Skeletal muscle tissue (tissue), 4 donors: ENCODE measurements around the gene PPP3CB. TPM values are rescaled to one million over a fixed set of nuclear protein-coding genes. Genes with fewer than 3 reads are reported as not detected.

Experiments
- H3K27ac ChIP-seq: one replicate; pipeline ENCODE4 v1.7.0; 2013; ENCODE audit warnings: mild to moderate bottlenecking, low read depth, low read length, inconsistent platforms
- H3K27me3 ChIP-seq, 3 donors: one replicate each; pipeline ENCODE4 v1.7.0; 2013; ENCODE audit warnings: low read length in 3 of 3; ENCODE audit not compliant: control insufficient read depth in 3 of 3, insufficient read depth in 3 of 3
- H3K36me3 ChIP-seq, 3 donors: one replicate each; pipeline ENCODE4 v1.7.0; 2013; ENCODE audit warnings: low read length in 3 of 3; ENCODE audit not compliant: control insufficient read depth in 3 of 3, insufficient read depth in 3 of 3
- H3K4me1 ChIP-seq, 3 donors: one replicate each; pipeline ENCODE4 v1.7.0; 2013; ENCODE audit warnings: low read length in 3 of 3, mild to moderate bottlenecking in 3 of 3; ENCODE audit not compliant: control insufficient read depth in 3 of 3, insufficient read depth in 3 of 3
- H3K4me3 ChIP-seq, 3 donors: one replicate each; pipeline ENCODE4 v1.7.0; 2013; ENCODE audit warnings: low read length in 3 of 3
- H3K9ac ChIP-seq, 3 donors: one replicate each; pipeline ENCODE4 v1.7.0; 2013; ENCODE audit warnings: low read length in 3 of 3, mild to moderate bottlenecking in 3 of 3, moderate library complexity in 2 of 3, low read depth in 1 of 3
- H3K9me3 ChIP-seq, 3 donors: one replicate each; pipeline ENCODE4 v1.7.0; 2013; ENCODE audit warnings: low read length in 3 of 3; ENCODE audit not compliant: control insufficient read depth in 3 of 3
- total RNA-seq: library from RNA; depleted of rRNA; stranded (reverse); fragments of >200 nt; gene quantifications from one replicate; pipeline ENCODE4 v1.2.3, GENCODE V29; 2014
- donor health status: Osteomylitis.

The PPP3CB gene
- total RNA-seq, 1 donor from 2014 or later = 113 TPM

GRCh38 chr10:73493781-73494180 lies 2.0 kb downstream of the PPP3CB start:
- peak overlapping the region; percentile 20 to 58 (median 26) for H3K9ac ChIP-seq
- peak overlapping the region; percentile 98 for H3K27ac ChIP-seq
- peaks cover 21 to 32% (median 26%) of the 10 kb centered on the region in 3 donors for H3K4me1 ChIP-seq

GRCh38 chr10:73486601-73487000 lies 9.2 kb downstream of the PPP3CB start:
- Histone ChIP-seq H3K4me3 (no peak overlapping the region), H3K9me3 (no peaks in the 10 kb centered on the region), H3K27ac (no peak overlapping the region), H3K36me3 (peaks cover 0 to 4% (median 0%) of the 10 kb centered on the region in 3 donors), H3K9ac (no peak overlapping the region), H3K27me3 (no peaks in the 10 kb centered on the region), H3K4me1 (peaks cover 2 to 15% (median 12%) of the 10 kb centered on the region in 3 donors)

More at GRCh38 chr10:73493781-73494180, 2.0 kb downstream of the PPP3CB start:
- H3K9me3 ChIP-seq = no peaks in the 10 kb centered on the region
- H3K27me3 ChIP-seq = no peaks in the 10 kb centered on the region
- H3K4me3 ChIP-seq = peak overlapping the region; percentile 4 to 47 (median 42)
- H3K36me3 ChIP-seq = peaks cover 8 to 9% (median 9%) of the 10 kb centered on the region in 3 donors

- H3K27ac ChIP-seq = peak overlapping the region; percentile 37
- no peaks in the 10 kb centered on the region for H3K27me3 ChIP-seq
- H3K4me1 ChIP-seq = peaks cover 2 to 15% (median 10%) of the 10 kb centered on the region in 3 donors
- H3K36me3 ChIP-seq = peaks cover 0 to 4% (median 0%) of the 10 kb centered on the region in 3 donors
- H3K9me3 ChIP-seq = no peaks in the 10 kb centered on the region
- no peak overlapping the region for H3K4me3 ChIP-seq
- H3K9ac ChIP-seq = no peak overlapping the region
Measured at GRCh38 chr10:73485320-73485719, 10.5 kb downstream of the PPP3CB start.

GRCh38 chr10:73480158-73480557 lies 15.7 kb downstream of the PPP3CB start:
- H3K36me3 ChIP-seq = peaks cover 3 to 31% (median 25%) of the 10 kb centered on the region in 3 donors
- no peak overlapping the region for H3K9ac ChIP-seq
- no peaks in the 10 kb centered on the region for H3K27me3 ChIP-seq
- H3K4me3 ChIP-seq = no peak overlapping the region
- H3K4me1 ChIP-seq = peaks cover 1 to 5% (median 2%) of the 10 kb centered on the region in 3 donors
- no peaks in the 10 kb centered on the region for H3K9me3 ChIP-seq
- H3K27ac ChIP-seq = no peak overlapping the region

- no peaks in the 10 kb centered on the region for H3K27me3 ChIP-seq
- no peak overlapping the region for H3K4me3 ChIP-seq
- H3K9me3 ChIP-seq = no peaks in the 10 kb centered on the region
- H3K4me1 ChIP-seq = no peaks in the 10 kb centered on the region
- no peak overlapping the region for H3K27ac ChIP-seq
- H3K9ac ChIP-seq = no peak overlapping the region
- H3K36me3 ChIP-seq = peaks cover 9 to 37% (median 30%) of the 10 kb centered on the region in 3 donors
Measured at GRCh38 chr10:73478636-73479035, 17.2 kb downstream of the PPP3CB start.

- H3K4me1 ChIP-seq = peaks cover 13 to 21% (median 14%) of the 10 kb centered on the region in 3 donors
- peak overlapping the region in 2 of 3 donors; percentile 27 to 43 for H3K9ac ChIP-seq
- no peak overlapping the region for H3K4me3 ChIP-seq
- H3K36me3 ChIP-seq = peaks cover 9 to 29% (median 19%) of the 10 kb centered on the region in 3 donors
- peak overlapping the region; percentile 69 for H3K27ac ChIP-seq
- no peaks in the 10 kb centered on the region for H3K27me3 ChIP-seq
- no peaks in the 10 kb centered on the region for H3K9me3 ChIP-seq
Measured at GRCh38 chr10:73471226-73471625, 24.6 kb downstream of the PPP3CB start.

- Histone ChIP-seq H3K9ac (no peak overlapping the region), H3K36me3 (peaks cover 1 to 22% (median 6%) of the 10 kb centered on the region in 3 donors), H3K9me3 (no peaks in the 10 kb centered on the region), H3K27me3 (no peaks in the 10 kb centered on the region), H3K27ac (peak overlapping the region; percentile 87), H3K4me1 (peaks cover 18 to 26% (median 19%) of the 10 kb centered on the region in 3 donors), H3K4me3 (no peak overlapping the region)
Measured at GRCh38 chr10:73469579-73469978, 26.2 kb downstream of the PPP3CB start.

- Histone ChIP-seq H3K27ac (peak overlapping the region; percentile 87), H3K4me1 (peaks cover 18 to 26% (median 19%) of the 10 kb centered on the region in 3 donors), H3K4me3 (no peak overlapping the region), H3K9ac (peak overlapping the region in 2 of 3 donors; percentile 24 to 40), H3K9me3 (no peaks in the 10 kb centered on the region), H3K36me3 (peaks cover 0 to 18% (median 0%) of the 10 kb centered on the region in 3 donors), H3K27me3 (no peaks in the 10 kb centered on the region)
Measured at GRCh38 chr10:73467206-73467605, 28.6 kb downstream of the PPP3CB start.

- peak overlapping the region in 1 of 3 donors; percentile 32 for H3K4me3 ChIP-seq
- peaks cover 18 to 26% (median 19%) of the 10 kb centered on the region in 3 donors for H3K4me1 ChIP-seq
- H3K9me3 ChIP-seq = no peaks in the 10 kb centered on the region
- no peaks in the 10 kb centered on the region for H3K27me3 ChIP-seq
- peak overlapping the region; percentile 87 for H3K27ac ChIP-seq
- H3K9ac ChIP-seq = peak overlapping the region; percentile 2 to 68 (median 4)
- H3K36me3 ChIP-seq = peaks cover 0 to 16% (median 3%) of the 10 kb centered on the region in 3 donors
Measured at GRCh38 chr10:73465978-73466726, 29.7 kb downstream of the PPP3CB start.

GRCh38 chr10:73460897-73461296 lies 34.9 kb downstream of the PPP3CB start:
- H3K27ac ChIP-seq = no peak overlapping the region
- H3K27me3 ChIP-seq = no peaks in the 10 kb centered on the region
- H3K4me3 ChIP-seq = no peak overlapping the region
- peaks cover 2 to 6% (median 5%) of the 10 kb centered on the region in 3 donors for H3K36me3 ChIP-seq
- no peaks in the 10 kb centered on the region for H3K9me3 ChIP-seq
- H3K4me1 ChIP-seq = peaks cover 4 to 9% (median 5%) of the 10 kb centered on the region in 3 donors
- no peak overlapping the region for H3K9ac ChIP-seq
